Right kidney (tissue), 1 donor: ENCODE measurements around the gene AMOT.

ENCODE experiments used
- DNase-seq: peaks from one replicate; pipeline ENCODE4 v3.0.0-alpha.2; 2016

Gene AMOT

GRCh38 chrX:112738347-112739033 is 102.1 kb downstream of the AMOT start:
- no peak for DNase-seq

- no peak for DNase-seq
Observed at GRCh38 chrX:112736310-112736709, 104.3 kb downstream of the AMOT start.

- no peak for DNase-seq
Observed at GRCh38 chrX:112735147-112735546, 105.5 kb downstream of the AMOT start.

- DNase-seq = no peak
Observed at GRCh38 chrX:112734290-112734689, 106.3 kb downstream of the AMOT start.

GRCh38 chrX:112731793-112732192 is 108.8 kb downstream of the AMOT start:
- no peak for DNase-seq
